GM18505 (cell line): ENCODE data around the gene FHIT.

Source experiments
- ATAC-seq: cut with Tn5 transposase; IDR thresholded peaks from one replicate; pipeline ENCODE4 v1.9.1; 2021; ENCODE audit not compliant: unreplicated experiment
- POLR2A ChIP-seq: IDR thresholded peaks from 4 replicates; pipeline ENCODE4 v1.6.1; 2011; ENCODE audit warnings: borderline replicate concordance; ENCODE audit not compliant: insufficient read depth, insufficient read length; ENCODE audit errors: extremely low read depth

FHIT gene

GRCh38 chr3:59777066-59777465, 1474.2 kb downstream of the FHIT start:
- ATAC-seq = no peak
- TF ChIP-seq POLR2A = no peak

DNA sequence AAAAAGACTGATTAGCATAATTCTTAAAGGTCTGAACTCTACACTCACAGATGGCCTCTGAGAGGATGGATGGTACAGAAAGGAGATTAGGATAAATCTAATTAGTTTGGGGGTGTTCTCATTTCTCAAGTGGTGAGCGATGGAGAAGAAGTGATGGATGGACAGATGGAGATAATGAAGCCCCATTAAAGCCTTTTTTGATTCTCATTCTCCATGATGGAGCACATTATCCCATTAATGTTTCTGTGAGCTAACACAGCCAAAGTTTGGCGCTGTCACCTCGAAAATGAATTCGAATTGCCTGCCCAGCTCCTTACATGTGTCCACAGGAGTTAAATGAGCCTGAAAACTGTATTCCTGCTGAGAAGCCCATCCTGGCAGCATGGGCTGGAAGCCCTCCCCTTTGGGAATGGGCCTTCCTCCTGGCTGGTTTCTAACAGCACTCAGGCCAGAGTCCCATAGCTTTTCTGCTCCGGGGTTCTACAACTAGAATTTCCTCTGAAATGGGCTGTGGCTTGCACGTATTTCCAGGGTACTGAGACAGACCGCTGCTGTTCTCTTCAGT, 1475.4 kb downstream of the FHIT start:
- no peak for TF ChIP-seq POLR2A
- no peak for ATAC-seq

GRCh38 chr3:59775106-59775505, 1476.1 kb downstream of the FHIT start:
- TF ChIP-seq POLR2A = no peak
- ATAC-seq = no peak

DNA sequence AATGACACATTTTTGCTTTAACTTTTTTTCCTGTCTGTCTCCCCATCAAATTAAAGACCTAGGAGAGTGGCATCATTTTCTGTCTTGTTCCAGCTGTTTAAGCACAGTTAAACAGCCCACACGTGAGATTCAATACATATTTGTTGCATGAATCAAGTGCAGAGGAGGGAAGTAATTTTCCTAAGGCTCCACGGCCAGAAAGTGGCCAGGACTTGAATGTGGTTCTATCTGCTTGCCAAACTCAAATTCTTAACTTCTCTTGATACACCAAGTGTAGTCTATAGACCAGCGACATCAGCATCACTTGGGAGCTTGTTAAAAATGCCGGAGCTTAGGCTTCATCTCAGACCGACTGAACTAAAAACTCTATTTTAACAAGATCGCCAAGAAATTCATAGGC, 1476.6 kb downstream of the FHIT start:
- no peak for TF ChIP-seq POLR2A

GRCh38 chr3:59774000-59774399, 1477.3 kb downstream of the FHIT start:
- no peak for ATAC-seq
- TF ChIP-seq POLR2A = no peak

More for the DNA sequence above, 1476.6 kb downstream of the FHIT start:
- ATAC-seq = no peak

DNA sequence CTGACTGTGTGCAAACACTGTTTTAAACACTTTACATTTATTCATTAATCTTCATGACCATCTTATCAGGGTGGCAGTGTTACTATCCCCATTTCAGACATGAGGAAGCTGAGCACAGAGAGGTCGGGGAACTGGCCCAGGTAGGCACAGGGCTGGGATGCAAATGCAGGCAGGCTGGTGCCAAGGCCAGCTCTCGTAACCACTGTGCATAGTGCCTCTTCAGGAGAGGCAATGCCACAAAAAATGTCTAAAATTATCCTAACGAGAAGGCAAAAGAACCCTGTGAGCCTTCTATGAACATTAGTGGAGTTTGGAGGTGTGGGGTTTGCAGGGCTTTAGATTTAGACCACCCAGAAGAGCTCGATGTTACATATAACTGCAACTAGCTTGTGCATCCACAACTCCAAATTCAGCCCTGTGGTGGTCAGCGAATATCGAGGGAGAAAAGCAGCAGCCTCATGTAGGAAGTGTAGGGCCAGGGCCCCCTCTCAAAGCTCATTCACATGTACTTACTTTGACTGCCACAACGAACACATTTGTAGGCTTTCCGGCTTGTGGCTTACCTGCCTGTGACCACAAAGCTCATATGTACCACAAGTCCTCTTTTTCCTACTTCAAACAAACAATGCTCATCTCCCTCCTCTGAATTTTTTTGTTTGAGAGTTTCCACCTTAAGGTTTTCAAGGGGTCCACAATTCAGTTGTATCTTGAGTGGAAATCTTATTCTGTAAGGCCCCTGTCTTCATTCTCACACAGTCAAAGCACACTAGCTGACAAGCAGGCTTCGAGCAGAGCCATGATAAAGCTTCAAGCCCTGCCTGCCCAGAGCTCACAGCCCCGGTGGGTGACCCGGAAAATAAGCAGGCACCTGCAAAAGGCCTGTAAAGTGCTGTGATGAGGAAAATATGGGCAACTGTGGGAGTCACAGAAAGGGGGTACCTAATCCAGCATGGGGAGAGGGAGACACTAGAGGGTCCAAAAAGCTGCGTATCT, 1478.5 kb downstream of the FHIT start:
- no peak for ATAC-seq
- TF ChIP-seq POLR2A = no peak

GRCh38 chr3:59771768-59772181, 1479.5 kb downstream of the FHIT start:
- TF ChIP-seq POLR2A = no peak
- ATAC-seq = no peak

- ATAC-seq = no peak
- TF ChIP-seq POLR2A = no peak
Observed at GRCh38 chr3:59769127-59769750, 1482.0 kb downstream of the FHIT start.

GRCh38 chr3:59766200-59766872, 1484.9 kb downstream of the FHIT start:
- no peak for ATAC-seq
- no peak for TF ChIP-seq POLR2A

DNA sequence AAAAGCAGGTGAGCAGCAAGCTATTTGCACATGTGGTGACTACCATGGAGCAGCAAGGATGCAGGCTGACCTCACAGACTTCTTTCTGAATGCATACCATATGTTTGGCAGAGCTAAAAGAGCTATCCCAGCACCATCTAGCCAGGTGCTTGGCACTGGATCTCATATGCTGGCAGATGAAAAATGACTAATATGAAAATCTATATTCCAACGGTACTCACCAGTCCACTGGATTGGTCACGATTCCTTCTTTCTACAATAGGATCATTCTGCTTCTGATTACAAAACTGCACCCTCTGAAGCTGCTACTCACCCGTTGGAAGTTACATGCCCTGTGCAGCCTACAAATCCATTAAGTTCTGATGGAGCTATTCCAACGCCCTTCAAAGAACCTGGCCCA, 1487.1 kb downstream of the FHIT start:
- no peak for TF ChIP-seq POLR2A
- ATAC-seq = no peak

DNA sequence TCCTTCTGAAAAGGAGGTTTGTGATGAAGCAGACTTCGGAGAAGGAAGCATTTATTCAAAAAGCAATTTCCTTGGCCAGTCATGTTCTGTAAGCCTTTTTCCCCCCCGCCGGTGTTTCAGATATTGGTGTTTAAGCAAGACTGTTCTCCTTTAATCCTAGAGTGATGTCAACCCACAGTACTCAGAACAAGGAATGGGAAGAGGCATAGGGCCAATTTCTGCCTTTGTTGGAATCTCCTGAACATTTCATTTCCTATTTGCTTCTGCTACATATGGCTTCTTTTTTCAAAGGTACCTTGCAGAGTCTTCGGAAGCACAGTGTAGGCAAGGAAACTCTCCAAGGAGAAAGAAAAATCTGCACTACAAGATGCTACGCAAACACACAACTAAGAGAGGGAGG, 1488.3 kb downstream of the FHIT start:
- TF ChIP-seq POLR2A = no peak
- no peak for ATAC-seq

- no peak for TF ChIP-seq POLR2A
- no peak for ATAC-seq
Observed at GRCh38 chr3:59759298-59760031, 1491.8 kb downstream of the FHIT start.
